ENCODE data around the gene FJX1.

FJX1 gene

GRCh38 chr11:35621620-35622019 lies 3.4 kb downstream of the FJX1 start:
- Histone ChIP-seq H3K27me3 (no peaks in the 10 kb centered on the region), H3K36me3 (no peaks in the 10 kb centered on the region), H3K9me3 (no peaks in the 10 kb centered on the region), H3K4me3 (ENCODE audit: low read depth, low read length) (no peak overlapping the region), H3K4me1 (no peaks in the 10 kb centered on the region; the same call in 1 of the 2 replicates)
- no peak for TF ChIP-seq CTCF (IDR thresholded peaks at IDR 0.05; ENCODE audit: low read depth, low read length)
- DNase-seq: no peak

DNA sequence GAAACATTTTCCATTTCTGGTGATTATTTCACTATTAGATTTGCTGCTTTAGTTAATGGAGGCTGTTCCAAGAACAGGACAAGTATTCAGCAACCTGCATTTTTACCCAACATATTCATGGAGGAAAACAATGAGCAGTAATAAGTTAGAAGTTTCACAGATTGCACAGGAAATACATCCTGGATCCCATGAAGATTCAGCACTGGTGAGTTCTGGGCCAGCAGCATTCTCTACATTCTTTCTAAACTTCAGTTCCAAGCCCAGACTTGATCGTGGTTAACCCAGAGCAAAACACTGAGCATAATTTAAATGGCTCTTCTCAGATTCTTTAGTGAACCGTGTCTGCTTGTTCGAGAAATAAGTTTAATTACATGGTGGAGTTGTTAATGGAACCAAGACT lies 3.8 kb downstream of the FJX1 start:
- no peak for DNase-seq
- Histone ChIP-seq H3K4me1 (no peaks in the 10 kb centered on the region; the same call in 1 of the 2 replicates), H3K4me3 (ENCODE audit: low read depth, low read length) (no peak overlapping the region)

DNA sequence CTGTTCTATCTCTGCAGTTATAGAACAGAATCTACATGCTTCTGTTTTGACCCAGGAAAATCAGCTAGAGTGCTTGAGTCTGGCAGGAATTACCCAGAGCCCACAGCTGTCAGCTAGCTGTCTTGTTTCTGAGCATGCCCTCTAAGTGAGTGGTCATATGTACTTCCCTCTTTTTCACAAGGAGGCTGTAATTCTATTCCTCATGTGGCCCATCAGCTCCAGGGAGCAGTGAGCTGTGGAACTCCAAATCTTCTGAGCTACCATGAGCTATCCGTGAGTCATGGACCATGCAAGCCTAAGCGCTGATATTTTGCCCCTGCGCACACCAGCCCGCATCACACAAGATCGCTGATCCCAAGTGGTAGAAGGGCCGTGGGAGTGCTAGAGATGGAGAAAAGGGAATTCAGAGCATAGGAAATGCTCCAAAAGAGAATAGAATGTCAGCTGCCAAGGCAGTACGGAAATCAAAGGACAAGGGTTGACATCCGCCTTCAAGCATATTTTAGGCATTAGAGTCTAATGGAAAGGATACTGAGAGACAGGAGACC lies 5.4 kb downstream of the FJX1 start:
- no peak for TF ChIP-seq CTCF (IDR thresholded peaks at IDR 0.05; ENCODE audit: low read depth, low read length)
- Histone ChIP-seq H3K4me1 (no peaks in the 10 kb centered on the region; the same call in 1 of the 2 replicates), H3K9me3 (no peaks in the 10 kb centered on the region), H3K4me3 (ENCODE audit: low read depth, low read length) (no peak overlapping the region), H3K27me3 (no peaks in the 10 kb centered on the region), H3K36me3 (no peaks in the 10 kb centered on the region)
- DNase-seq: no peak

More for the DNA sequence above, 3.8 kb downstream of the FJX1 start:
- Histone ChIP-seq H3K36me3 (no peaks in the 10 kb centered on the region), H3K27me3 (no peaks in the 10 kb centered on the region), H3K9me3 (no peaks in the 10 kb centered on the region)
- no peak for TF ChIP-seq CTCF (IDR thresholded peaks at IDR 0.05; ENCODE audit: low read depth, low read length)

DNA sequence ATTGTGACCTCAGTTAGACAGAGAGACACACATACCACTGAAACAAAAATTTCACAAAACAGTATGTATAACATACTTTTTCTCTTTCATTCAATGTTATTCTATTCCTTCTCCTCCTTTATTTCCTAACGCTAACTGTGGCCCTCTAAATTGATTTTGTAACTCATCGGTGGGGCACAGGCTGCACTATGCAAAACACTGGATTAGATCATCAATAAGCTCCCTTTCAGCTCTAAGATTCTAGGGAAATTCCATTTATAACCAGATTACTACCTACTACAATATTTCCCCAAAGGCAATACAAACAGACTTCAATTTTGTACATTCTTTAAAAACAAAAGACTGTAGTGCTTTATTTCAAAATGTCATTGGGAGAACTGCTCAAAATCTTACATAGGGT lies 6.1 kb downstream of the FJX1 start:
- Histone ChIP-seq H3K36me3 (no peaks in the 10 kb centered on the region), H3K4me1 (no peaks in the 10 kb centered on the region; the same call in 1 of the 2 replicates)
- TF ChIP-seq CTCF (IDR thresholded peaks at IDR 0.05; ENCODE audit: low read depth, low read length): no peak

GRCh38 chr11:35624781-35625180 lies 6.5 kb downstream of the FJX1 start:
- Histone ChIP-seq H3K4me1 (no peaks in the 10 kb centered on the region; the same call in 1 of the 2 replicates), H3K9me3 (no peaks in the 10 kb centered on the region), H3K27me3 (no peaks in the 10 kb centered on the region), H3K4me3 (ENCODE audit: low read depth, low read length) (no peak overlapping the region), H3K36me3 (no peaks in the 10 kb centered on the region)
- no peak for TF ChIP-seq CTCF (IDR thresholded peaks at IDR 0.05; ENCODE audit: low read depth, low read length)
- no peak for DNase-seq

More for the DNA sequence above, 6.1 kb downstream of the FJX1 start:
- Histone ChIP-seq H3K9me3 (no peaks in the 10 kb centered on the region), H3K27me3 (no peaks in the 10 kb centered on the region), H3K4me3 (ENCODE audit: low read depth, low read length) (no peak overlapping the region)
- no peak for DNase-seq

DNA sequence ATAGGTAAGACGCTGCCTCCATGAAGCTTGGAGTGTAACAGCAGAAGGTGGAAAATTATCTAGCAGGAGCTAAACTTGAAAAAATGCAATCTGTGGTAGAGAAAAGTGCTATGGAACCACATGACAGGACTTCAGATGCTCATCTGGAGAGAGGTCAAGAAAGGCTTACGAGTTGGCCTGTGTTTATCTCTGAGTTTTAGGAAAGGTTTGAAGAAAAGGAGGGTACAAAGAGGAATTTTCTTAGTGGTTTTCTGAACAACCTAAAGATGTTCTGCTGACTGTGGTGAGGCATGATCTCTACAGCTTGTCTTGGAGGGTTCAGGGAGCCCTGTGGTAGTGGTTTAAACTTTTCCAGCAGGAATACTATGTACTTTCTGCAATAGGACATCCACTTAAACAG lies 8.2 kb downstream of the FJX1 start:
- no peaks in the 10 kb centered on the region; the same call in 1 of the 2 replicates for H3K4me1 ChIP-seq

More for the DNA sequence above, 8.2 kb downstream of the FJX1 start:
- TF ChIP-seq CTCF (IDR thresholded peaks at IDR 0.05; ENCODE audit: low read depth, low read length): no peak
- H3K36me3 ChIP-seq: no peaks in the 10 kb centered on the region
- no peak for DNase-seq
- H3K4me3 ChIP-seq (ENCODE audit: low read depth, low read length): no peak overlapping the region
- H3K27me3 ChIP-seq: no peaks in the 10 kb centered on the region
- no peaks in the 10 kb centered on the region for H3K9me3 ChIP-seq
